Measurements from ENCODE around the gene SMAD2.

SMAD2 gene

DNA sequence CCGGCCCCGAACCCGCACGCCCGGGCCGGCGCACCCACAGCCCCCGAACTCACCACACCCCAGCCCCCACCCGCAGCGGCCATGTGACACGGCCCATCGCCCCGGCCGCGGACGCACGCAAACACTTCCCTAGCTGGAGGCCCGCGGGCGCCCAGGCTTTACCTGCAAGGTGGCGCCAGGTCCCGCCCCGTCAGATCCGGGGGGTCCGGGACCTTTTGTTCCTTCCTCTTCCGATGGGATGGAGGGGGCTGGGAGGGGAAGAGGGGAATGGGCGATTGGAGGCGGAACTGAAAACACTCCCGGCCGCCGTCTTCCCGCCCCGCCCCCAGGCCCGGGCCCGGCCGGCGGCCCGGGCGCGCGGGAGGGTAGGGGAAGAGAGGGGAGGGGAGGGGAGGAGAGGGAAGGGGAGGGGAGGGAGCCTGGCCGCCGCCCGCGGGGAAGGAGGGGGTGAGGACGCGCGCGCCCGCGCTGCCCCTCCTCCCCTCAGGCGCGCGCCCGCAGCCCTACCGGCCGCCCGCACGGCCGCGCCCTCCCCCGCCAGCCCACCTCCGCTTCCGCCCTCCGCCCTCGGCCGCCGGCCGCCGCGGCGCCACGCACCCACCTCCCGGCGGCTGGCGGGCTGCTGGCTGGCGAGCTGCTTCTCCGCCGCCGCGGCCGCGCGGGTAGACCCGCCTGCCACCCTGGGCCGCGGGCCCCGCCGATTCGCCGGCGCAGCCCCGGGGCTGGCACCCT lies at the start of gene SMAD2:
Gene SMAD2, minus strand, starts transcription at position 461 of the 732 bp plus-strand sequence. CDS start 33,903 bp downstream, outside the sequence.
- peak within 1 kb of the TSS; percentile 87 for H3K4me2 ChIP-seq (ENCODE audit: low read length)
- peaks cover 12% of the 10 kb centered on the region for H3K4me1 ChIP-seq
- H3K4me3 ChIP-seq (ENCODE audit: low read depth, low read length), result peak within 1 kb of the TSS; percentile 95

DNA sequence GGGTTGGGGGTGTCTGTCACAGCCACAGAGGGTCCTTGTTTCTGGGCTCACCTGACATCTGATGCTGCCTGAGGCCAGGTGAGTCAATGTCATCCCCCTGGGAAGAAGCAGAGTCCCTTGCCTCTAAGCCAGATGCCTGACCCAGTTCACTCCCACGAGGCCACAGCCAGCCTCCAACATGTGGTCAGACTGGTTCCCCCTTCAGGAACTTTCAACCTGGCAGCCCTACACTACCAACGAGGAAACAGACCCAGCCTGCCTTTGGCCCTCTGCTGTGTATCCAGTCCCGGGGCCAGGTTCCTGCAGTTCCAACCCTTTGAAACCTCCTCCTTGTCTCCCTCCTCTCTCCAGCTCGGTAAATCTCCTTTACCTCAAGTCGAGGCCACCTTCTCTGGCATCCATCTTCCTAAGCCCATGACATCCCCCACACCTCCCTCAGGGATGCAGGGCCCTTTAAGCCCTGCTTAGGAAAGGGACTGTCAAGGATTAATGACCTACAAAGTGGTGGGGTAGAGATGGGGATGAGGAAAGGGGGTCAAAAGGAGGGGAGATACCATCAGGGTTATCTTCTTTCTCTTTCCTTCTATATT lies 49.2 kb upstream of the SMAD2 start:
- TF ChIP-seq, protein P1, sequence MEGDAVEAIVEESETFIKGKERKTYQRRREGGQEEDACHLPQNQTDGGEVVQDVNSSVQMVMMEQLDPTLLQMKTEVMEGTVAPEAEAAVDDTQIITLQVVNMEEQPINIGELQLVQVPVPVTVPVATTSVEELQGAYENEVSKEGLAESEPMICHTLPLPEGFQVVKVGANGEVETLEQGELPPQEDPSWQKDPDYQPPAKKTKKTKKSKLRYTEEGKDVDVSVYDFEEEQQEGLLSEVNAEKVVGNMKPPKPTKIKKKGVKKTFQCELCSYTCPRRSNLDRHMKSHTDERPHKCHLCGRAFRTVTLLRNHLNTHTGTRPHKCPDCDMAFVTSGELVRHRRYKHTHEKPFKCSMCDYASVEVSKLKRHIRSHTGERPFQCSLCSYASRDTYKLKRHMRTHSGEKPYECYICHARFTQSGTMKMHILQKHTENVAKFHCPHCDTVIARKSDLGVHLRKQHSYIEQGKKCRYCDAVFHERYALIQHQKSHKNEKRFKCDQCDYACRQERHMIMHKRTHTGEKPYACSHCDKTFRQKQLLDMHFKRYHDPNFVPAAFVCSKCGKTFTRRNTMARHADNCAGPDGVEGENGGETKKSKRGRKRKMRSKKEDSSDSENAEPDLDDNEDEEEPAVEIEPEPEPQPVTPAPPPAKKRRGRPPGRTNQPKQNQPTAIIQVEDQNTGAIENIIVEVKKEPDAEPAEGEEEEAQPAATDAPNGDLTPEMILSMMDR (IDR thresholded peaks at IDR 0.05), result no peak
- no peak overlapping the region for H2AFZ ChIP-seq
- H3K9me3 ChIP-seq (ENCODE audit: control insufficient read depth, low read length), result no peaks in the 10 kb centered on the region
- no peaks in the 10 kb centered on the region for H3K36me3 ChIP-seq (ENCODE audit: control insufficient read depth, insufficient read depth, low read length)
- no peak overlapping the region for H3K4me3 ChIP-seq (ENCODE audit: low read depth, low read length)
- no peaks in the 10 kb centered on the region for H3K4me1 ChIP-seq
- H3K27ac ChIP-seq, result no peak overlapping the region
- no peaks in the 10 kb centered on the region for H3K79me2 ChIP-seq
- H3K27me3 ChIP-seq (ENCODE audit: control insufficient read depth, insufficient read depth, low read length), result no peaks in the 10 kb centered on the region
- H3K4me2 ChIP-seq (ENCODE audit: low read length), result no peak overlapping the region
- no peak overlapping the region for H3K9ac ChIP-seq

More for the DNA sequence above, at the start of gene SMAD2:
- Histone ChIP-seq H3K36me3 (ENCODE audit: control insufficient read depth, insufficient read depth, low read length) (no peaks in the 10 kb centered on the region), H3K9ac (peak within 1 kb of the TSS; percentile 82), H3K27me3 (ENCODE audit: control insufficient read depth, insufficient read depth, low read length) (no peaks in the 10 kb centered on the region), H3K9me3 (ENCODE audit: control insufficient read depth, low read length) (no peaks in the 10 kb centered on the region), H3K27ac (peak within 1 kb of the TSS; percentile 87), H2AFZ (peak within 1 kb of the TSS; percentile 98), H3K79me2 (peaks cover 22% of the 10 kb centered on the region)
- TF ChIP-seq, protein P1 (IDR thresholded peaks at IDR 0.05), result no peak

DNA sequence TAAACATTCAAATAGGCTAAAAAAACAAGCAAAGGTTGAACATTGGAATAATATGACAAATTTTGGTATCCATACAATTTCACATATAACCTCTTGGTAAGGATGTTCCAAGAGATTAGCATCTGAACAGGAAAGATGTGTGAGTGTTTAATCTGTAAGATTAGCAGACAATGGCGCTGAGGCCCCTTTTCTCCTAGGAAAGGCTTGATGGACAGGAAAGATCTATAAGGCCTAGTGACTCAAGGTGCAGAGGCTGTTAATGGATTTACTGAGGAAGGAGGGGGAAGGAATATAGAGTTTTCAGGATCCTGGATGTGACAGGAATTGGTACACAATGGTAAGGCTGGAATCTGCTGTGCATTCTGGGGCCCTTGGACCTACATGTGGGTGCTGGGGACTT lies 48.1 kb upstream of the SMAD2 start:
- H3K79me2 ChIP-seq, result no peaks in the 10 kb centered on the region
- no peak overlapping the region for H3K9ac ChIP-seq
- no peak overlapping the region for H3K4me2 ChIP-seq (ENCODE audit: low read length)
- no peaks in the 10 kb centered on the region for H3K9me3 ChIP-seq (ENCODE audit: control insufficient read depth, low read length)
- no peaks in the 10 kb centered on the region for H3K4me1 ChIP-seq
- H3K36me3 ChIP-seq (ENCODE audit: control insufficient read depth, insufficient read depth, low read length), result no peaks in the 10 kb centered on the region
- TF ChIP-seq, protein P1 (IDR thresholded peaks at IDR 0.05), result no peak
- no peaks in the 10 kb centered on the region for H3K27me3 ChIP-seq (ENCODE audit: control insufficient read depth, insufficient read depth, low read length)
- no peak overlapping the region for H3K27ac ChIP-seq
- H2AFZ ChIP-seq, result no peak overlapping the region
- H3K4me3 ChIP-seq (ENCODE audit: low read depth, low read length), result no peak overlapping the region

DNA sequence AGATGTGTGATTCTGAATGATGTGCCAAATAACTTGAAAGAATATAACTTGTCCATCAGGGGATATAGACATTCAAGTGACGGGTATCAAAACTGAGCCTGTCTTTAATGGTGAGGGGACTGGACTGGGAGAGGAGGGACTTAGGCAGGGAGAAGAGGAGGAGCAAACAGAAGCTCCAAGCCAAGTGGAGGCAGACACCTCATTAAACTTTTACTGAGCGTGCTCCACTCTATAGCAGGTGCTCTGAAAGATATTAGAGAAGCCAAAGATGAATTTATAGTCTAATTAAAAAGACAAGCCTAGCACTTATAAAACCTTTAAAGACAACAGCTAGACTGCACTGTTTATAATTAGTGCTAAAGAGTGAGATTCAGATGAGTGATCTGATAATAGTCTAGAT lies 47.7 kb upstream of the SMAD2 start:
- H3K9ac ChIP-seq, result no peak overlapping the region
- H3K9me3 ChIP-seq (ENCODE audit: control insufficient read depth, low read length), result no peaks in the 10 kb centered on the region
- TF ChIP-seq, protein P1 (IDR thresholded peaks at IDR 0.05), result no peak
- no peak overlapping the region for H3K27ac ChIP-seq
- H3K36me3 ChIP-seq (ENCODE audit: control insufficient read depth, insufficient read depth, low read length), result no peaks in the 10 kb centered on the region
- no peaks in the 10 kb centered on the region for H3K4me1 ChIP-seq
- H3K4me3 ChIP-seq (ENCODE audit: low read depth, low read length), result no peak overlapping the region
- no peak overlapping the region for H2AFZ ChIP-seq
- no peaks in the 10 kb centered on the region for H3K79me2 ChIP-seq
- no peaks in the 10 kb centered on the region for H3K27me3 ChIP-seq (ENCODE audit: control insufficient read depth, insufficient read depth, low read length)
- no peak overlapping the region for H3K4me2 ChIP-seq (ENCODE audit: low read length)
